SK-N-SH treated with all-trans-retinoic acid at 6 μM for 48 hours (cell line): ENCODE data around the gene DTX4.

Experiments
- ARNTL ChIP-seq: fragments of 450-650 bp; formaldehyde crosslinking; IDR thresholded peaks from 2 replicates; pipeline ENCODE4 v1.5.0; 2020; ENCODE audit warnings: low read depth, mild to moderate bottlenecking, moderate library complexity, borderline replicate concordance
- BACH2 ChIP-seq: fragments of 250-450 bp; sonication (Bioruptor Pico); IDR thresholded peaks from 2 replicates; pipeline ENCODE4 v1.9.0; 2021; ENCODE audit warnings: mild to moderate bottlenecking, borderline replicate concordance
- ESRRG ChIP-seq: fragments of 250-450 bp; sonication (Bioruptor Pico); IDR thresholded peaks from 2 replicates; pipeline ENCODE4 v1.6.1; 2021; ENCODE audit warnings: mild to moderate bottlenecking
- PATZ1 ChIP-seq: fragments of 250-450 bp; sonication (Bioruptor Pico); IDR thresholded peaks from 2 replicates; pipeline ENCODE4 v1.8.0; 2020; ENCODE audit warnings: mild to moderate bottlenecking, moderate library complexity, borderline replicate concordance
- PPARA ChIP-seq: fragments of 250-450 bp; sonication (Bioruptor Pico); IDR thresholded peaks from 2 replicates; pipeline ENCODE4 v1.5.0; 2020; ENCODE audit warnings: mild to moderate bottlenecking, borderline replicate concordance
- RARB ChIP-seq: fragments of 250-450 bp; sonication (Bioruptor Pico); IDR thresholded peaks from 2 replicates; pipeline ENCODE4 v1.8.0; 2021; ENCODE audit warnings: mild to moderate bottlenecking, moderate library complexity
- TCF4 ChIP-seq: fragments of 250-450 bp; sonication (Bioruptor Pico); IDR thresholded peaks from 2 replicates; pipeline ENCODE4 v1.8.0; 2021; ENCODE audit warnings: mild to moderate bottlenecking, moderate library complexity, borderline replicate concordance
- TOX ChIP-seq: fragments of 250-450 bp; sonication (Bioruptor Pico); IDR thresholded peaks from 2 replicates; pipeline ENCODE4 v1.8.0; 2021; ENCODE audit warnings: mild to moderate bottlenecking, moderate library complexity, borderline replicate concordance
- TSHZ2 ChIP-seq: fragments of 250-450 bp; sonication (Bioruptor Pico); IDR thresholded peaks from 2 replicates; pipeline ENCODE4 v1.5.0; 2020; ENCODE audit warnings: mild to moderate bottlenecking, moderate library complexity
- ZC3H10 ChIP-seq: fragments of 250-450 bp; sonication (Bioruptor Pico); IDR thresholded peaks from 2 replicates; pipeline ENCODE4 v1.5.1; 2021; ENCODE audit warnings: mild to moderate bottlenecking, moderate library complexity
- ZFP3 ChIP-seq: fragments of 250-450 bp; sonication (Bioruptor Pico); IDR thresholded peaks from 2 replicates; pipeline ENCODE4 v1.5.0; 2020; ENCODE audit warnings: mild to moderate bottlenecking, moderate library complexity
- ZFP30 ChIP-seq: fragments of 450-650 bp; formaldehyde crosslinking; IDR thresholded peaks from 2 replicates; pipeline ENCODE4 v1.5.0; 2022; ENCODE audit warnings: mild to moderate bottlenecking, moderate library complexity

- TF ChIP-seq ESRRG (CRISPR knock-in tag) (no peak), RARB (CRISPR knock-in tag) (no peak), ARNTL (CRISPR knock-in tag) (no peak), ZFP30 (CRISPR knock-in tag) (no peak), ZFP3 (CRISPR knock-in tag) (no peak), PPARA (CRISPR knock-in tag) (no peak), TSHZ2 (CRISPR knock-in tag) (no peak), ZC3H10 (CRISPR knock-in tag) (no peak), TOX (no peak), PATZ1 (CRISPR knock-in tag) (no peak), BACH2 (CRISPR knock-in tag) (no peak), TCF4 (CRISPR knock-in tag) (no peak)
These were observed 26.1 kb downstream of the DTX4 start for GRCh38 chr11:59197991-59198390.
